Fibroblast of peridontal ligament (primary cell): ENCODE measurements around the gene PAX7.
"Not testable (repeated sequence)": the region's sequence is repeated elsewhere in the genome, so short reads cannot be mapped to it uniquely, and the experiment has no call there.

Source experiments
- DNase-seq: peaks from one replicate; pipeline ENCODE4 v3.0.0-alpha.2; 2010; ENCODE audit errors: extremely low read depth

PAX7 gene

DNA sequence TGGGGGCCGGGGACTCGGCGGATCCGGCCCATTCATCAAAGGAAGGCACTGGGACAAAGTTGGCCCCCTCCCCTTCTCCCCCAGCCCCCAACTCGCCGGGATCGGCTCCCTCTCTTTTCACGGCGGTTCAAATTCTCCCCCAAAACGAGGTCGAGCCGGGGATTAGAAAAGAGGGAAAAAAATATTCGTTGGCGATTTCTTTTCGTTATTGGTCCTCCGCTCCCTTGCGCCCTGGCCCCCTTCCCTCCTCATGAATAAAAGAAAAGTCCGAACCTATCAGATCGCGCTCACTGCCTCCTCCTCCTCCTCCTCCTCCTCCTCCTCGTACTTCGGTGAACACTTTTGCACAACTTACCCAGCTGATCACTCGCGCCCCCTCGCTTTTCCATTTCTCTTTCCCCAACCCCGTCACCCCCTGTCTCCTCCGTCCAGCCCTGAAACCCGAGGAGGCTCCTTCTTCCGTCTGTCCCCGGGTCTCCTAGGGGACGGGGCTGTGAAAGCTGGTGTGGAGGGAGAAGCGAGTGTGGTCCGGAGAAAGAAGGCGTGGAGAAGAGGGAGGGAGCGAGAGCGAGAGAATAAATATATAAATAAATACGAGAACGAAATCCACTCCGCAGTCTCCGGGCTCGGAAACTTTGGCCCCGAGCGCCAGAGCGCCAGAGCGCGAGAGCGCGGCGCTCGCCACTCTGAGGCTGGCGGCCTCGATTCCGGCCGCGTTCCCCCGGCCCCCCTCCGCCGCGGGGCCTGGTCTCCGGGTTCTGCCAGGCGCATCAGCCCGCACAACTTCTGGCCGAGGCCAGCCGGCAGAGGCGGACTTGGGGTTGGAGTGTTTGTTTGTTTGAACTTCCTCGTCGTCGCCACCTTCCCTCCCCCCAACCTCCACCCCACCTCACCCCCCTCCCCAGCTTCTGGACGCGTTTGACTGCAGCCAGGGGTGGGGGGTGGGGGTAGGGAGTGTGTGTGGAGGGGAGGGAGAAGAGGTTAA lies at the start of gene PAX7:
TSS of gene PAX7 (plus strand) at position 336 of the 985 bp plus-strand sequence. CDS start 758 bp downstream, outside the sequence.
- no peak for DNase-seq

DNA sequence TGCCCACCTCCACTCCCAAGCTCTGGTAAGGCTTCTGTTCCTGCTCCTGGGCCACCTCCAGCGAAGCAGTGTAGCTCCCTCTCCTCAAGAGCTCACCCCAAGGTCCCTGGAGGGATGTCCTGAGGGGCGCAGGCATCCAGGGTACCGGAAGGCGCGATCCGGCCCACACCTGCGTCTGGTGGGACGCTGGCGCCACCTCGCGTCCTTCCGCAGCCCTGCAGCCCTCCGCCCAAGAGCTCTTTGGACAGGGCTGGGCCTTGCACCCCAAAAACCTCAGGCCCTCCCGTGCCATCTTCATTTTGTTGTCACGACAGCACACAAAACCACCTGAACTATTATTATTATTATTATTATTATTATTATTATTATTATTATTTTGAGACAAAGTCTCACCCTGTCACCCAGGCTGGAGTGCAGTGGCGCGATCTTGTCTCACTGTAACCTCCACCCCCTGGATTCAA lies 49.2 kb upstream of the PAX7 start:
- DNase-seq = no peak

DNA sequence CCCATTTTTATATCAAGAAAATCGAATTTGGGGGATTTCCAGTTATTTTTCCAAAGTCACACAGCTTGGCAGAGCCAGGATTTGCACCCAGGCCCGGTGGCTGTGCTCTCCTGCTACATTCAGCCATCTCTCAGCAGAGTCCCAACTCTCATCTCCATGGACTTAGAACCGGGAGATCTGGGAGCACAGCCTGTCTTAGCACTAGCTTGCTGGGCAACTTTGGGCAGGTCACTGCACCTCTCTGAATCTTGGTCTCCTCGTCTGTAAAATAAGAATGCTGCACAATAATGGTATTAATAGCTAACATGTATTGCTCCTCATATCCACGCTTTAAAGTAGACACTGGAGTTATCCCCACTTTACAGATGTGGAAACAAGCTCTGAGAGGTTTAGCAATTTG lies 47.8 kb upstream of the PAX7 start:
- DNase-seq = no peak

DNA sequence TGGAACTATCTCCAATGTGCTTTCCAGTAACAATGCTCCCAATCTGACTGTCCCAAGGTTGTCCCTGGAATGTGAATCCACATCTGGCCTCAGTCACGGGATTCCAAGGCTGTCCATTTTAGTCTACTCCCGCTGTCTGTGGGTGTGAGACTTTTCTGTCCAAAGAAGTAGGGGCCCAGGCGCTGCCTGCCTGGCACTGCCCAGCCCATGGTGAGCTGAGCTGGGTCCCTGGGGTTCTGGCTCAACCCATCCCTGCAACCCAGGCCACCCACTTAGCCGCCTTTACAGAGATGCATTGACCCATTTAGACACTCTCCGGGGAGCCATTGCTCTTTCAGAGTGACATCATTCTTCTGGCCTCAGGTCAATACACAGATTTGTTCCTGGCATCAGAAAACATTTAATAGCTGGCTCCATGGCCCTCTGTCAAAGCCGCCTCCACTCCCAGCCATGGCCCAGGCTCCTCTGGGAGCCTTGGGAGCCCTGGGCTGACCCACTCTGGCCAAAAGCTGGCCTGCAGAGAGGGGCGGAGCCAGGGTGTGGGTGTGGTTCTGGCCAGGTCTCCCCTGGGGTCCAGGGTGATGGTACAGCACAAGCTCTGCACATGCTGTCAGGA lies 47.2 kb upstream of the PAX7 start:
- DNase-seq = no peak

DNA sequence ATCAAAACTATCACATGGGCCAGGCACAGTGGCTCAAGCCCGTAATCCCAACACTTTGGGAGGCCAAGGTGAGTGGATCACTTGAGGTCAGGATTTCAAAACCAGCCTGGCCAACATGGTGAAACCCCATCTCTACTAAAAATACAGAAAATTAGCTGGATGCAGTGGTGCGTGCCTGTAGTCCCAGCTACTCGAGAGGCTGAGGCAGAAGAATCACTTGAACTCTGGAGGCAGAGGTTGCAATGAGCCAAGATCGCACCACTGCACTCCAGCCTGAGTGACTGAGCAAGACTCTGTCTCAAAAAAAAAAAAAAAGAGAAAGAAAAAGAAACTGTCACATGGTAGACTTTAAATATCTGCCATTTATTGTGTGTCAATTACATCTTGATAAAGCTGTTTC lies 44.6 kb upstream of the PAX7 start:
- not testable (repeated sequence) for DNase-seq

DNA sequence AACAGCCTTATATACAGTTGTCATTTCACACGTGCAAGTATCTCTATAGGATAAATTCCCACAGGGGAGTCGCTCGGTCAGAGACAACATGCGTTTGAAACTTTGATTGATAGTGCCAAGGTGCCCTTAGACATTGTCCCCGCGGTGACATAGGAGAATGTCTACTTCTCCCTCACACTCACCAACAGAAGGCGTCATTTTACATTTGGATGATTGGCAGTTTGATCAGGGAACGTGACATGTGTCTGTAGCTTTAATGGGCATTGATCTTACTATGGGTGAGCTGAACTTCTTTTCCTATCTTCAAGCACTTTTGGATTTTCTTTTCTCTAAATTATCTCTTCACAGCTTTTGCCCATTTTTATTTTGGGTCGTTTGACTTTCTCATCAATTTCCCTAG lies 42.6 kb upstream of the PAX7 start:
- no peak for DNase-seq

DNA sequence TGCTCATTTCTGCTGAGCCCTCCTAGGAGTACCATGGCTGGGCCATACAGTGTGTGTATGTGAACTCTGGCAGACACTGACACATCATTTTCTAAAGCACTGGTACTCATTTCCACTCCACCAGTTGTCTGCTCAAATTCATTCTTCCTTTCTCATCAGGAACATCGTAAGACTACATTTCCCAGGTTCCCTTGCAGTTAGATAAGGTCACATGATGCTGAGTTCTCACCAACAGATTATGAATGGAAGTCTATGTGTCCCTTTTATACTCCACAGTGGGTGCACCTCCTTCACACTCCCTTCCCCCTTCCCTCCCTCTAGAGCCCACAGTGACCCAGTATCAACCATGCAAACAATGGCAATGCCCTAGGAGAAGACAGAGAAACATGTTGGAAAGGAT lies 38.3 kb upstream of the PAX7 start:
- DNase-seq = no peak

DNA sequence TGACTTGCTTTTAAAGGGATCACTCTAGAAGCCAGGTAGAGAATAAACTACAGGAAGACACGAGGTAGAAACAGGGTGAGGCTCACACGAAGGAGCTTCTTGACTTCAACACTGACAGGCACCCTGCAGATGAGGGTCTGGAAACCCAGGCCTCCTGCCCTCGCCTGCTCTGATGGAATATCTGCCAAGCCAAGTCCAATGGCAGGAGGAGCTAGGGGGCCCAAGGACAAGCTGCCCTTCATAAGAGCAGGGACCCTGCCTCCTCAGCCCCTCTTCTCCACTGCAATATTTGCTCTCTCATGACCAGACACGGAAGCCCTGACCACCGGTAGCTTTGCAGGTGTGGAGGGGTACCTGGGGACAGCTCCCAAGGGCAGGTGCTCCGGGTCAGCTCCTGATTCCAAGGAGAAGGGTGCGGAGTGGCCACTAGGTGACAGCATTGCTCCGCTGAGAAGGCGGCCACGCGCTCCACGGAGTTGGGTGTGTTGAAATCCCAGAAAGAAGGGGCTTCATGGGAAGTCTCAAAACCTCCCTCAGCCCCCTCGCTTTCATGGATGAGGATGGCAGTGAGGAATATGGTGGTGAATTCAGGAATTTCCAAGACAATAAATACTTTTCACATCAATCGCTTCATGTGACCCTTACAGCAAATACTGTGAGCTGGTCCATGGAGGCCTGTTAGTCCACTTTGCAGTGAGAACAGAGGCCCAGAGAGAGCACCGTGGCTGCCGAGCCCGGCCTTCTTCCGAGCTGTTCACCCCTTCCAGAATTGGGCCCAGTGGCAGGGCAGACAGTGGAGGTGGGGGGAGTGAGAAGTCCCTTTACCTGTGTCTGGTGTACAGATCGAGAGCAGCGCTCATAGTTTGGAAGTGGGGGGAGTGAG lies 33.2 kb upstream of the PAX7 start:
- peak; percentile 33 for DNase-seq

DNA sequence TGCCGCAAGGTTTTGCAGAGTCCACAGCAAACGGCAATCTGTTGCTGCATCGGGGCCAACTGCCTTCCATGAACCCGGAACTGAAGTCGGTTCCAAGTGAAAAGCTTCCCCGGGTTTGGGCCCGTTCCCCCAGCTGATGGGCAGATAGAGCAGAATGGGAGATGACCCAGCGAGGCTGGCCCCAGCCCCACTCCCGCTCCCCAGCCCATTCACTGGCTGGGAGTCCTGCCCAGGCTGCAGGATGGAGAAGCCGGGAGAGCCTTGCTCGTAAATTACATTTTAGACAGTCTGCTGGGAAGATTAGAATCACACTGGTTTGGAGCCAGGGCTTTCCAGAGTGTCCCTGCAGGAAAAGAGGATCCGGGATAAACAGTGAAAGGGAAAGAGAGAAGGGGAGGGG lies 31.6 kb upstream of the PAX7 start:
- DNase-seq = no peak

DNA sequence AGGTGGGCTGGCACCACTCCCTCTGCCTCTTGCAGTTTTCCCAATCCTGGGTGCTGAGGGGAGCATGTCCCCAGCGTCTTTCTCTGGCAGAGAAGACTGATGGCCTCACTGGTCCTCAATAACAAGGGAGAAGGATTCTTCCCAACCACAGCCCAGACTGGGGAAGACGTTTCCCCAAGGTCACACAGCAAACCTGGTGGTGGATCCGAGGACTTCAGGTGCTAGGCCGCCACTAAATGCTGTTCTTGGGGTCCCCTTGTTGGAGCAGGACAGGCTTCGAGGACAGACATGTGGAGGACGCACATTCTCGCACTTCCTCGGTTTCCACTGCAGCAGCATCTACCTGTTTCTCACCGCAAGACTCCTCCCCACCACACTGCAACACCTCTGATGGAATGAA lies 30.9 kb upstream of the PAX7 start:
- DNase-seq = no peak

DNA sequence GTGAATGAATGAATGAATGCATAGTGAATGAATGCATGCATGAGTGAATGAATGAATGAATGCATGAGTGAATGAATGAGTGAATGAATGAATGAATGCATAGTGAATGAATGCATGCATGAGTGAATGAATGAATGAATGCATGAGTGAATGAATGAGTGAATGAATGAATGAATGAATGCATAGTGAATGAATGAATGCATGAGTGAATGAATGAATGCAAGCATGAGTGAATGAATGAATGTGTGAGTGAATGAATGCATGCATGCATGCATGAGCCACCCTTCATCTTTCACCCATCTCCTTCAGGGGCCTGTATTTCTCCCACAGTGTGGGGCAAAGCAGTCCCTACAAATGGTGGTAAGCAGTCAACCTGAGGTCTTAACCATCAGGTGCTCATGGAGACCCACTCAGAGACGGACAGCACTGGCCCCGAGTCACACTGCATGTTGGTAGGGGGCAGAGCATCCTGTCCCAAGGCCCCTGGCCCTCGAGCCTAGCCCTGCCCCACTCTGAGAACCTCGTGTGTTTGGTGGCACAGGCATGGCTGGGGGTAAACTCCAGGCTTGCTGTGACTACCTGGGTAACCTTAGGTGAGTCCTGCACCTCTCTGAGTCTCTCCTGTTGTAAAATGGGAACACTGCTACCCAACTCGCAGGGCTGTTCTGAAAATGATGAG lies 28.0 kb upstream of the PAX7 start:
- no peak for DNase-seq

DNA sequence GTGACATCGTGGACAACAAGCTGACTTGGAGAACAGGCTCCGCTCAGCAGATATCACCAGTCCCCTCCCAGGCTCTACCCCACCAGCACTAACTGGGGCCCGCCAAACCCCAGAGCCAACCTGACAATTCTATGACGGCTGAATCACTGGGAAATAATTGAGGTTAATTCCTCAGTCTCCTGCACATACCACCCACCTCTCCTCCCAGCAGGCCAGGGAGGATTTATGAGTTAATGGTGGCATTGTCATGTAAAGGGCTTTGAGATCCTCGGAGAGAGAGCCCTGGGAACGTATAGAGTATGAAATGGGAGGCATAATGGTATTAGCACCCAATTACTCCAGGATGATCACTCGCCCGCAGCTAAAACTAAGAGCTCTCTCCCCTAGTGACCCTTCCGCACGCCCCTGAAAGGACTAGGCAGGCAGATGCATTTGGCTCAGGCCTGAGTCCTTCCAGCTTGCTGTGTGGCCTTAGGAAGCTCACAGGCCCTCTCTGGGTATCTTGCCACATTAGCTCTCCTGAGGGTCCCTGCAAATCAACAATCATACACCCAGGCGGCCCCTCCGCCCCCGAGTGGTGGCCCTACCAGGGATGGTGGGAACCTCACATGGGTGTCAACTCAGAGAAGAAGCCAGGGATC lies 27.3 kb upstream of the PAX7 start:
- no peak for DNase-seq

DNA sequence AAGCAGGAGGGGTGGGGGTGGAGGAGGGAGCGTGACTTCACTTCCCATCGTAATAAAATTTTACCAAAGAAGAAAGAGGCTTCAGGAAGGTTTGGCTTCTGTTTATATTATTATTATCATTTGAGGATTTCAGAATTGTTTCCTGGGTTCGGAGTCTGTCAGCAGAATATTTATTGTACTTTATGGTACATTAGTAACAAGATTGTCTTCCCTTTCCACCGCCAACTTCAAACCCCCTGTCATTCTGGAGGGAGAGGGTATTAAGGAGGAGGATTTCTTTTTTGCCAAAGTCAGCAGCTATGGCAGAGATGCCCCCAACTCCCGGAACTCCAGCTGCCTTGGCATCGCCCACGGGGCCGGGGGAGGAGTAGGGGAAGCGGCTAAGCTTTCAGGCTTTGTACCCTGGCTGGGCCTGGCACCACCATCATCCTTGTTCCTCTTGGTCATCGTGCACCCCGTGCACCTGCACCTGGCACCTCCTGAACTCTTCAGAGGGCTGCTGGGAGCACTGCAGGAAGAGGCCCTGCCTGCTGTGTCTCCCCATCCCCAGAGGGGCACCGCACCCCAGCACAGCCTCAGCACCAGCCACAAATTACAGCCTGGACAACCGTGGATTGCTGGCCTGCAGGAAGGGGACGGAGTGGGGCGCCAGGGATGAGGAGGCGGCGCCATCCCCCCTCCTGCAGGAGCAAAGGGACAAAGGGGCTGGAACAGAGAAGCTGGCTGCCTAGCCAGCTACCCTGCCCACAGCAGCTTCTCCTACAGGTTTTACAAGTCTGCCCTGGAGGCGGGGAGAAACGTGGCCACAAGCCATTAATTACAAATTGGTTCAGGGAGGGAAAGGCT lies 24.0 kb upstream of the PAX7 start:
- no peak for DNase-seq

DNA sequence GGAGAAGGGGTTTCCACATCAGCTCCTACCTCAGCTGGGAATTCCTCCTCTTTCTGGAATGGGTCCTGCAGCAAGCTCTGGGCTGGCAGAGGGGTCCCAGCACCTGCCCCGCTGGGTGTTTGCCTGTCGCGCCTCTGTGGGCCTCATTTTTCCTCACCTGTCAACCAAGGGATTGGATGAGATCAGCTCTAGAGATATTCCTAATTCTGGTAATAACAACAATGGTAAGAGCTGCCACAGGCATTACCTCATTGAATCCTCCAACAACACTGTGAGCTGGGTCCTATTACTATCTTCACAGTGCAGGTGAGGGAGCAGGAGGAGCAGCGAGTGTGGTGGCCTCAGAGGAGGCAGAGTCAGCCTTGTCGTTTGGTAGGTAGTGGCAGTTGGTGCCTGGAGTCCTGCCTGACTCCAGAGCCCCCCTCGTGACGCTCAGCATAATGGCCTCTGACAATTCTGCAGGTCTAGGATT lies 23.3 kb upstream of the PAX7 start:
- DNase-seq = no peak

DNA sequence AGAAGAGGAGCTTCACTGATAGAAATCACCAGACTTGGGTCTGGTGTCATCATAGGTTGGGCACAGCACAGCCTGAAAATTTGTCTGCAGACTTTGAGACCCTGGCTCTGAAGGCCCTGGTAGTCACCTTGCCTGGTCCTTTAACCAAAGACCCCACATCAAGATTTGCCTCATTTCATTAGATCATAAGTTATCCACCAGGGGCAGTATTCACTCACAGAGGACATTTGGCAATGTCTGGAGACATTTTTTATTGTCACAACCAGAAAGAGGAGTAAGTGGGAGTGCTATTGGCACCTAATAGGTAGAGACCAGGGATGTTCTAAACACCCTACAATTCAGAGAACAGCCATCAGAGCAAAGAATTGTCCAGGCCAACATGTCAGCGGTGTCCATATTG lies 22.1 kb upstream of the PAX7 start:
- no peak for DNase-seq

DNA sequence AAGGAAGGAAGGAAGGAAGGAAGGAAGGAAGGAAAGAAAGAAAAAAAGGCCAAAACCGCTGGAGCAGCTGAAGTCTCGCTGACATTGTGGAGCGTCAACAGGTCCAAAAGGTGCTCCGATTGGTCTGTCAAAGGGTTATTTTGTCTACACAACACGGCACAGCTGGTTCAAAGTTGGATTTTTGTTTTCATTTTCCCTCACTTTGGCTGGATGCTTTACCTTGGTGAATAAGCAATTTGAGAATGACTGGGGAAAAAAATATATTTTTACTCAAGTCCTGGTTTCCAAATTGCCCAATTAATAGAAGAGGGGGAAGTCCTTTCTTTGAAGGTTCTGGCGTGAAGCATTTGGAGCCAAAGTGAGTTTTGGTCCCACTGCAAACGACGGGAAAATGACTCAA lies 19.3 kb upstream of the PAX7 start:
- no peak for DNase-seq

DNA sequence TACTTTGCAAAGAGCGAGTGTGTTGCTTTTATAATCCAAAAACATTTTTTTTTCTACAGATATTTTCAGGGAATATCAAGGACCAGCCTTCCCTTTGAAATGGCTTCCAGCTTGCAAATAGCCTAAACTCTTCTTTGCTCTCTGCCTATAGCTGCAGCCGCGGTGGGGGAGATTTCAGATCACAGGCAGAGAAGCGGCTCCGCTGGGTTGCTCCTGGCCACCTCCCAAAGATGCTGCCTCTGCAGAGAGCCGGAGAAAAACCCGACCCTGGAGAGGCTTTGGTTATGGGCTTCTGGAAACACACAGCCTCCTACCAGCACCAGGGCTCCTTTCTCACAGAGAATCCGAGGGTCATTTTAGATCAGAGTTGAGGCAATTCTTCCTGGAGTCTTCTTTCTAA lies 18.6 kb upstream of the PAX7 start:
- DNase-seq = no peak

DNA sequence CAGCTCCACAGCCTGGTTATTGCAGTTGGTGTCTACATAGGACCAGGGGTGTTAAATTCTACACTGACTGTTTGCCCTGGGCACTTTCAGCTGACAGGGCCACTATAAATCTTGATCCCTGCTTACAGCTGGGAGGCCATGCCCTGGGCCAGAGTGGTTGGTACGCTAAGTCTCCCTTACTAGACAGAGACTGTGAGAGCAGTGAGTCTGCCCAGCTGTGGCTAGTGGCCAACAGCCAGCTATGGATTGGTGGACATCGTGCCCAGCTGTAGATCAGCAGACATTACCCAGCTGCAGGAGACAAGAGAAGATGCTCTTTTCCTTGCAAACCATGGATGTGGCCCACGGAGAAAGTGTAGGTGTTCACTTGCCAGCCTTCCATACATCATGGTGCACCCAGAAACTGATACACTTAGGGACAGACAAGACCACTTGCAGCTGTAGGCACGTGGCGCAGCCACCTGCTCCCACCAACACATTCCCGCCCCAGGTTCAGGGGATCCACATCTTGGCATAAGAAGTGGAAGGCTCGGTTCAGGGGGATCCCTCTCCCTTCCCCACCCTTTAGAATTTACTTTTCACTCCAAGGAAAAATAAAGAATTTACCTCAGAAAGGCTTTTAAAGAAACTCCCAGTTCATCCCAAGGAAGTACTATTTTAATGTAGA lies 16.4 kb upstream of the PAX7 start:
- no peak for DNase-seq
